H1 (cell line): ENCODE measurements around the gene LPCAT1. TPM values are rescaled to one million over a fixed set of nuclear protein-coding genes. Genes with fewer than 3 reads are reported as not detected.
A peak's percentile ranks its signal among the peaks of the same experiment; 100 is the strongest.

Experiments
- CBX5 ChIP-seq: fragments of 300-800, 300-1000 bp; sonication (generic); IDR thresholded peaks from 2 replicates; pipeline ENCODE4 v1.7.1; 2016; ENCODE audit warnings: antibody characterized with exemption, low read length, low read depth
- CBX8 ChIP-seq: fragments of 300-800, 300-1000 bp; sonication (generic); IDR thresholded peaks from 2 replicates; pipeline ENCODE4 v1.7.1; 2016; ENCODE audit warnings: low read depth, low read length, borderline replicate concordance
- E2F6 ChIP-seq: IDR thresholded peaks from 2 replicates; pipeline ENCODE4 v1.6.1; 2012; ENCODE audit warnings: inconsistent platforms
- RNF2 ChIP-seq: fragments of 200-900, 300-1000 bp; sonication (generic); IDR thresholded peaks from 2 replicates; pipeline ENCODE4 v1.7.1; 2016; ENCODE audit warnings: borderline replicate concordance, low read depth, mild to moderate bottlenecking, antibody characterized with exemption, low read length; ENCODE audit not compliant: poor library complexity, severe bottlenecking; ENCODE audit errors: missing control alignments
- TCF12 ChIP-seq: IDR thresholded peaks from 2 replicates; pipeline ENCODE4 v1.6.1; 2011; ENCODE audit warnings: low read depth, mild to moderate bottlenecking, low read length
- polyA plus RNA-seq, 7 experiments: library from polyadenylated mRNA; depleted of rRNA in 3 of 7; stranded (reverse) in 5 of 7; unstranded in 2 of 7; fragments of >200 nt in 5 of 7; fragments of 200-250 nt in 2 of 7; gene quantifications; 1 replicate in 5 of 7; 2 replicates in 1 of 7; 4 replicates in 1 of 7; pipeline versions ENCODE4 v1.2.1 to v1.2.3, GENCODE V29; 2011 to 2013; ENCODE audit warnings: missing spikeins in 2 of 7, mixed read lengths in 2 of 7
- total RNA-seq: library from RNA; stranded (reverse); fragmentation: NEBNext Ultra II Directional; extraction: Animal tissue kit (Norgen Biotek cat#: 25700); gene quantifications from 2 replicates; pipeline ENCODE4 v1.2.1, GENCODE V29; 2021

The LPCAT1 gene
- total and polyA plus RNA-seq, 2 of the 8 experiments (the other 6 are each of a cell fraction or from before 2014, with no cell fraction given), result 107 to 260 TPM

GRCh38 chr5:1437226-1437829, 86.4 kb downstream of the LPCAT1 start (continued):
- TF ChIP-seq RNF2 (no peak), CBX5 (no peak), TCF12 (no peak), E2F6 (peak; percentile 33; the same call in 1 of the 2 replicates), CBX8 (no peak)
